ENCODE results near the gene IDI1.
"Not testable (repeated sequence)": the region's sequence is repeated elsewhere in the genome, so short reads cannot be mapped to it uniquely, and the experiment has no call there.

IDI1 gene

GRCh38 chr10:1061930-1062774, 13.2 kb upstream of the IDI1 start:
- no peak for DNase-seq

- no peak for DNase-seq
Measured at GRCh38 chr10:1059902-1060301, 11.0 kb upstream of the IDI1 start.

- DNase-seq: no peak
Measured at GRCh38 chr10:1058017-1058416, 9.1 kb upstream of the IDI1 start.

GRCh38 chr10:1057106-1057657, 8.3 kb upstream of the IDI1 start:
- no peak for DNase-seq

- peak; percentile 6 for DNase-seq
Measured at GRCh38 chr10:1056326-1057105, 7.6 kb upstream of the IDI1 start, which contains the start of gene WDR37. Gene WDR37 (plus strand): TSS chr10:1056385. CDS start chr10:1072156, 15,771 bp downstream.

GRCh38 chr10:1054684-1055083, 5.8 kb upstream of the IDI1 start:
- no peak for DNase-seq

- DNase-seq: no peak
Measured at GRCh38 chr10:1050554-1050953, 1.6 kb upstream of the IDI1 start.

- no peak for DNase-seq
Measured at GRCh38 chr10:1050145-1050544, 1.2 kb upstream of the IDI1 start.

GRCh38 chr10:1049425-1049958, 573 bp upstream of the IDI1 start:
- DNase-seq: no peak

GRCh38 chr10:1048349-1048731, 579 bp downstream of the IDI1 start:
- DNase-seq: no peak

GRCh38 chr10:1047937-1048336, 982 bp downstream of the IDI1 start:
- no peak for DNase-seq

GRCh38 chr10:1045415-1045814, 3.5 kb downstream of the IDI1 start:
- no peak for DNase-seq

GRCh38 chr10:1044964-1045363, 4.0 kb downstream of the IDI1 start:
- no peak for DNase-seq

GRCh38 chr10:1044146-1044545, 4.8 kb downstream of the IDI1 start:
- DNase-seq: no peak

GRCh38 chr10:1043532-1043995, 5.4 kb downstream of the IDI1 start:
- DNase-seq: no peak

GRCh38 chr10:1041514-1041913, 7.4 kb downstream of the IDI1 start:
- no peak for DNase-seq

GRCh38 chr10:1040133-1040532, 8.8 kb downstream of the IDI1 start:
- DNase-seq: no peak

GRCh38 chr10:1038769-1039168, 10.2 kb downstream of the IDI1 start:
- DNase-seq: not testable (repeated sequence)

- DNase-seq: no peak
Measured at GRCh38 chr10:1037098-1037497, 11.8 kb downstream of the IDI1 start.

- DNase-seq: no peak
Measured at GRCh38 chr10:1036341-1036791, 12.6 kb downstream of the IDI1 start.

- no peak for DNase-seq
Measured at GRCh38 chr10:1035201-1035600, 13.7 kb downstream of the IDI1 start.

- DNase-seq: no peak
Measured at GRCh38 chr10:1034758-1035157, 14.2 kb downstream of the IDI1 start.

GRCh38 chr10:1033601-1034000, 15.3 kb downstream of the IDI1 start:
- no peak for DNase-seq

Data from NCI-H2029 treated with DMSO at 0.1 percent for 48 hours (cell line).